OCI-LY7 (cell line): ENCODE data around the gene WDFY3.

Experiments used
- CTCF ChIP-seq: fragments of 200-600 bp; sonication (generic); conservative IDR thresholded peaks from 2 replicates; pipeline ENCODE4 v1.5.1; 2014; ENCODE audit warnings: mild to moderate bottlenecking, antibody characterized with exemption, low read length, moderate library complexity, mixed read lengths
- EZH2phosphoT487 ChIP-seq: fragments of 200-600 bp; sonication (generic); IDR thresholded peaks from 2 replicates; pipeline ENCODE4 v1.6.1; 2018; ENCODE audit warnings: low read depth, borderline replicate concordance, mild to moderate bottlenecking, mixed run types, antibody characterized with exemption, low read length, moderate library complexity, mixed read lengths

GRCh38 chr4:84753321-84753972 lies 213.0 kb downstream of the WDFY3 start:
- no peak for TF ChIP-seq CTCF
- TF ChIP-seq EZH2phosphoT487 = no peak
